NCI-H128 (cell line): ENCODE results near the gene SLC13A2.
"Not testable (repeated sequence)": the region's sequence is repeated elsewhere in the genome, so short reads cannot be mapped to it uniquely, and the experiment has no call there.

ENCODE experiments used
- DNase-seq: peaks from one replicate; lab custom pipeline; 2025; ENCODE audit not compliant: unreplicated experiment; lab: John Stamatoyannopoulos, UW

Gene SLC13A2, protein sequence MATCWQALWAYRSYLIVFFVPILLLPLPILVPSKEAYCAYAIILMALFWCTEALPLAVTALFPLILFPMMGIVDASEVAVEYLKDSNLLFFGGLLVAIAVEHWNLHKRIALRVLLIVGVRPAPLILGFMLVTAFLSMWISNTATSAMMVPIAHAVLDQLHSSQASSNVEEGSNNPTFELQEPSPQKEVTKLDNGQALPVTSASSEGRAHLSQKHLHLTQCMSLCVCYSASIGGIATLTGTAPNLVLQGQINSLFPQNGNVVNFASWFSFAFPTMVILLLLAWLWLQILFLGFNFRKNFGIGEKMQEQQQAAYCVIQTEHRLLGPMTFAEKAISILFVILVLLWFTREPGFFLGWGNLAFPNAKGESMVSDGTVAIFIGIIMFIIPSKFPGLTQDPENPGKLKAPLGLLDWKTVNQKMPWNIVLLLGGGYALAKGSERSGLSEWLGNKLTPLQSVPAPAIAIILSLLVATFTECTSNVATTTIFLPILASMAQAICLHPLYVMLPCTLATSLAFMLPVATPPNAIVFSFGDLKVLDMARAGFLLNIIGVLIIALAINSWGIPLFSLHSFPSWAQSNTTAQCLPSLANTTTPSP

DNA sequence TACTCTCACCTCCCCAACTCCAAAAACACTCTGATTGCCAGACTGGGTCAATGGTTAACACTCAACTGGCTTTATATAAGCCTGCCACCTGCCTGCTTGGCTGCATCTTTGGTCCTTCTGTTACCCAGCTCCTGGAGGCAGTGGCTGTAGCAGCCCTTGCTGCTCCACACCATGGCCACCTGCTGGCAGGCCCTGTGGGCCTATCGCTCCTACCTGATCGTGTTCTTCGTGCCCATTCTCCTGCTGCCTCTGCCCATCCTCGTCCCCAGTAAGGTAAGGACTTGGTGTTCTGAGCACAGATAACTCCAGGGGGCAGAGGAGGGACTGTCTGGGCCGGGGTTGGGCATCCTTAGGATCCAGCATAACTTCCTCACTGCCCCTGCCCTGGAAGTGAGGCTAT, at the start of gene SLC13A2:
SLC13A2 (plus strand) TSS at position 103 of the 400 bp plus-strand sequence; CDS start at position 172, 69 bp downstream.
- DNase-seq: no peak

DNA sequence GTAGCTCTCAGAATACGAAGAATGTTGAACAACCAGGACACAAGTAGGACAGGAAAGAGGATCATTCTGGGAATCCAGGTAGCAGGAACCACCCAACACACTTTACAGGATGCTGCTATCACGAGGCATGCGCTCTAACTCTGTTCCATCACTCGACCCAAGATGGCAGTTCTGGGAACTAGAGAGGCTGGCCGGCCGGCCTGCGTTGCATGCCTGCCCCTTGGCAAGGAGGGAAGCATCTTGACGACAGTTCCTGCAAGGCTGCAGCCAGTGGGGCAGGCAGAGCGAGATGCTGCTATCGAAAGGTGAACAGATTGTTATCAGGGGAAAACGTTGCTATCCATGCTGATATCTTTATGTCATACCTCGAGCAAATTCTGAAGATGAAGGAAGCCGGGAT, 48.2 kb upstream of the SLC13A2 start:
- DNase-seq: no peak

DNA sequence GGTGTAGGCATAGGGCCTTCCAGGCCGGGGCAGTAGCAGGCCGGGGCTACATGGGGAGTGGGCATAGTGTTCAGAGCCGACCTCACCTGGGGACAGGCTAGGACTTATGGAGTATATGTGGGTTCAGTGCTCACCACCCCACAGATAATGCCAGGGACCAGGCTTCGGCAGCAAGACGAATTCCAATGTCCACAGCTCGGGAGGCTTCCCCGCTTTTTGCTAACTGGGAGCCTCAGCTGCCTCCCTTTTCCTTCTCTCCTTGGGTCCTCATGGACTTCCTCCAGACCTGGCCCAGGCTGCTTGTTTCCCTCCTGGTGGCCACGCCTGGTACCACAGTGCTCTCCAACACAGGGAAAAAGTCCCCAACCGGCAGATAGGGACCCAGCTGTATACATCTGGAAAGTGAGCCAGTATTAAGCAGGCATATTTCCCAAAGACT, 47.3 kb upstream of the SLC13A2 start:
- no peak for DNase-seq

DNA sequence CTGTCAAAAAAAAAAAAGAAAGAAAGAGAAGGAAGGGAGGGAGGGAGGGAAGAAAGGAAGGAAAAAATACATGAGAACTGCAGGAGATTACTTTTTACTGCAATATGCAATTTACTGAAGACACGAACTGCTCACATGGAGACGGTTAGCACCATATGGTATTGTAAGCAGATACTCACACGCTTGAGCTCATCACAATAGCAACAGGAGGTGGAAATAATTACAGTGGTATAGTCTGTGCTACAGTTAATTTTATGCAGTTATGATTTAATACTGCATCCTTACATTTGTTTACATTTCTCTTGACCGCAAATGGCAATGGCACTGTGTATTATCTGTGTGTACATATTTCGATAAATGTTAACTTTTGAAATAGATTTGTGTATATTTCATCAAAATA, 46.1 kb upstream of the SLC13A2 start:
- no peak for DNase-seq

DNA sequence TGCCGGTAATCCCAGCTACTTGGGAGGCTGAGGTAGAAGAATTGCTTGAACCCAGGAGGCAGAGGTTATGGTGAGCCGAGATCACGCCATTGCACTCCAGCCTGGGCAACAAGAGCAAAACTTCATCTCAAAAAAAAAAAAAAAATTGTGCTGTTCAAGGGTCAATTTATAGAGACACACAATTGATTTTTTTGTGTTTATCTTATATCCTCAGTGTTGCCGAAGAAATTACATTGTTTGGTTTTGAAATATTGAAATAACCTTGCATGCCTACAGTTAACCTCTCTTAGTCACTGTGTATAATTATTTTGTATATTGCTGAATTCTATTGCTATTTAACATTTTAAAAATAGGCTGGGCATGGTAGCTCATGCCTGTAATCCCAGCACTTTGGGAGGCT, 45.5 kb upstream of the SLC13A2 start:
- not testable (repeated sequence) for DNase-seq

DNA sequence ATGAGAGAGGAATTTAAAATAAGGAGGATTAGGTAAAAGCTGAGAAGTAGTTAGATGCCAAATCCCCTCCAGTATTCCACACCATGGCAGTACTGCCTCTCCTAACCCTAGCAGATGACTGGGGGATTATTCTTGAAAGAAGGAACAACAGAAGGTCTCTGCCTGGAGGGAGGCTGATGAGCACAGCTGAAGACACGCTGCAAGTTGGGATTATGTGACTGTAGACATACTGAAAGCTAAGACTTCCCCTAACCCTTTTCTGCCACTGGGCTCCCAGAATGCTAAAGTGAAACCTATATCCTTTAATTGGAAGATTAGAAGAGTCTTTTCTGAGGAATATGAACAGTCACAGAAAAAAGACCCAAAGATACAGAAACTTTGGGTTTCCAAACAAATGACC, 39.7 kb upstream of the SLC13A2 start:
- DNase-seq: no peak

DNA sequence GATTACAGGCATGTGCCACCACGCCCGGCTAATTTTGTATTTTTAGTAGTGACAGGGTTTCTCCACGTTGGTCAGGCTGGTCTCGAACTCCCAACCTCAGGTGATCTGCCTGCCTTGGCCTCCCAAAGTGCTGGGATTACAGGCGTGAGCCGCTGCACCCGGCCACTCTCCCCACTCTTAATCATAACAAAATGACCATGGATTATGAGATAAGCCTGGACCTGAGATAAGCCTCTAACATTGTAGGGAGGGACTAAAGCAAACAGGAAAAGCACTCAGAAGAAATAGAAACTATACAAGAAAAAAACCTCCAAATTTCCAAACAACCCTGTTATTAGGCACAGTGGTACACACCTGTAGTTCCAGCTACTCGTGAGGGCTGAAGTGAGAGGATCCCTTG, 39.1 kb upstream of the SLC13A2 start:
- not testable (repeated sequence) for DNase-seq

DNA sequence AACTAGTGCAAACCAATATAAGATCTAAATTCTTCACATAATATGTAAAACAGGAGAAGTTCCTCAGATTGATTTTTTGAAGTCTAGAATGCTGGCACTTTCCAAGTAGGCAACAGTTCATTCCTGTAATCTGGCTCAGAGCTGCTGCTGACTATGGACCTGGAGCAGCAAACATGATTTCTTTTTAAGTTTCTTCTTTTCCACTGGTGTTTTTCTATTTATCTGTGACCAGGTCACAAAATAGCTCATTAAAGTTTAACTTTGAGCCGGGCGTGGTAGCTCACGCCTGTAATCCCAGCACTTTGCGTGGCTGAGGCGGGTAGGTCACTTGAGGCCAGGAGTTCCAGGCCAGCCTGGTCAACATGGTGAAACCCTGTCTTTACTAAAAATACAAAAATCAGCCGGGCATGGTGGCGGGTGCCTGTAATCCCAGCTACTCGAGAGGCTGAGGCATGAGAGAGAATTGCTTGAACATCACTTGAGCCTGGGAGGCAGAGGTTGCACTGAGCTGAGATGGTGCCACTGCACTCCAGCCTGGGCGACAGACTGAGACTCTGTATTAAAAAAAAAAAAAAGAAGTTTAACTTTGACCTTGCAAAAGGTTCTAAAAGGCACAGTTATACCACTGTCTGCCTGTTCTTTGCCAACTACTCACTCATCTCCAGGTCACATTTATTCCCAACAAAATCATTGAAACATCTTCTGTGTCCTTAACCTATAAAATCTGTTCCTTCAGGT, 29.4 kb upstream of the SLC13A2 start:
- DNase-seq: no peak

DNA sequence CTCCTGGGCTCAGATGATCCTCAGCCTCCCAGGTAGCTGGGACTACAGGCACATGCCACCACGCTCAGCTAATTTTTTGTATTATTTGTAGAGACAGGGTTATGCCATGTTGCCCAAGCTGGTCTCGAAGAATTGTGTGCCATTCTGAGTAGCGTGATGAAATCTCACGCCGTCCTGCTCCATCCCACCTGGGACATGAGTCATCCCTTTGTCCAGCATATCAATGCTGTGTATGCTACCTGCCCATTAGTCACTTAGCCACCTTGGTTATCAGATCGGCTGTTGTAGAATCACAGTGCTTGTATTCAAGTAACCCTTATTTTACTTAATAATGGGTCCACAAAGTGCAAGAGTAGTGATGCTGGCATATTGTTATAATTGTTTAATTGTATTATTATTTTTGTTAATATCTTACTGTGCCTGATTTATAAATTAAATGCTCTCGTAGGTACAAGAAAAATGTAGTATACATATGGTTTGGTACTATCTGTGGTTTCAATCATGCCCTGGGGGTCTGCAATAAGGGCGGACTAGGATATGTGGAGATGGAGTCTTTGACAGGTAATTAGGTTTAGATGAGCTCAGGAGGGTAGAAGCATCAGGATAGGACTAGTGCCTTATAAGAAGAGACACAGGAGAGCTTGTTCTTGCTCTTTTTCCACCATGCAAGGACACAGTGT, 26.6 kb upstream of the SLC13A2 start:
- no peak for DNase-seq

DNA sequence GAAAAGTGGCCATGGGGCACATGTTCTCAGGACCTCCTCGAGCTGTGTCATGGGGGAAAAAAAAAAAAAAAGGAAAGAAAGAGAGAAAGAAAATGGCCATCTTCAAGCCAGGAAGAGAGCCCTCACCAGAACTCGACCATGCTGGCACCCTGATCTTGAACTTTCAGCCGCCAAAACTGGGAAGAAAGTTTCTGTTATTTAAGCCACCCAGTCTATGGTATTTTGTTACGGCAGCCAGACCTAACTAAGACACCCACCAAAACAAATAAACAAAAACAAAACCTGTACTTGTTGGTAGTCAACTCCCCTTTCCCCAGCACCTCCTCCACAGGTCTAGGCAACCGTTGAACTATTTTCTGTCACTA, 26.1 kb upstream of the SLC13A2 start:
- no peak for DNase-seq

DNA sequence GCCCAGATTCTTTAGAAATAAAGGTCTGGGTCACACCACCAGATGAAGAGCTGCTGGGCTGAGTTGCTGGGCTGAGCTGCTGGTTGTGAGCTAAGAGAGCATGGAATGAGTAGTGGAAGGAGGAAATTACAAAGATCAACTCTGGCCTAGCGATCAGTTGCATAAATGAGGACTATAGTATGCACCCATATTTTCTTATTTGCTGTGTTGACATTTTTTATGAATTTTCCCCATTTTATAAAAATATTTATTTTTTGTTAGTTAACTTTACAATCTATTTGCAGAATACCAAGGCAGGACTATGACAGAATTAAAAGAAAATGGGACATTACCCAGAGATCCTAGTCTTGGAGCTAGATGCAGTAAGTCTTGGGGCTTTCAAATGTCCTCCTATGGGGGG, 23.6 kb upstream of the SLC13A2 start:
- no peak for DNase-seq

DNA sequence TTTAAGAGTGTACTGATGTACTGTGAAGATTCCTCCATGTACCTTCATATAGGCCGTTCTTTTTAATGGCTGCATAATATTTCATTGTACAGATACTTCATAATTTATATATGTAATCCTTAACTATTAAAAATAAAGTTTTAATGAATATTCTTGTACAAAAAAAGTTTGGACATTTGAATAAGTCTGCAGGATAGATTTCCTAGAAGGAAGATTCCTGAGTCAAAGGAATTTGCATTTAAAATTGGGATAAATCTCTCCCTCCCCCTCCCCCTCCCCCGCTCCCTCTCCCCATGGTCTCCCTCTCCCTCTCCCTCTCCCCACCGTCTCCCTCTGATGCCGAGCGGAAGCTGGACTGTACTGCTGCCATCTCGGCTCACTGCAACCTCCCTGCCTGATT, 15.6 kb upstream of the SLC13A2 start:
- no peak for DNase-seq

DNA sequence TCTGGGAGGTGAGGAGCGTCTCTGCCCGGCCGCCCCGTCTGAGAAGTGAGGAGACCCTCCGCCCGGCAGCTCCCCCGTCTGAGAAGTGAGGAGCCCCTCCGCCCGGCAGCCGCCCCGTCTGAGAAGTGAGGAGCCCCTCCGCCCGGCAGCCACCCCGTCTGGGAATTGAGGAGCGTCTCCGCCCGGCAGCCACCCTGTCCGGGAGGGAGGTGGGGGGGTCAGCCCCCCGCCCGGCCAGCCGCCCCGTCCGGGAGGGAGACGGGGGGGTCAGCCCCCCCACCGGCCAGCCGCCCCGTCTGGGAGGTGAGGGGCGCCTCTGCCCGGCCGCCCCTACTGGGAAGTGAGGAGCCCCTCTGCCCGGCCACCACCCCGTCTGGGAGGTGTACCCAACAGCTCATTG, 14.6 kb upstream of the SLC13A2 start:
- not testable (repeated sequence) for DNase-seq

DNA sequence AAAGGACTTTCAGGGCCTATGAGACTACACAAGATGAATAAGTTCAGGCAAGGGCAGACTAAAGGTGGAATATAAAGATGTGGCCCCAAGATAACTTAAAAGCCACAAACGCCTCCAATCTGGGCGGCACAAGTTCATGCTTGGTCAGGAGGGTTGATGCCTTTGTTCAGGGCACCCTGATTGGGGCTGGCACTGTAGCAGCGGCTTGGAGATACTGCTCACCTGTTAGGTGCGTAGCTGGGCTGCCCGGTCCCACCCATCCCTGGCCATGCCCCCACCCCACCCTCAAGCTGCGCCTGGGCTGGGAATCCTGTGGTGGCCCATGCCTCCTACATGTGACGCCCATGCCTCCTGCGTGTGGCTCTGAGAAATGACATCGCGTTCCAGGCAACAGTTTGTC, 12.5 kb upstream of the SLC13A2 start:
- no peak for DNase-seq

DNA sequence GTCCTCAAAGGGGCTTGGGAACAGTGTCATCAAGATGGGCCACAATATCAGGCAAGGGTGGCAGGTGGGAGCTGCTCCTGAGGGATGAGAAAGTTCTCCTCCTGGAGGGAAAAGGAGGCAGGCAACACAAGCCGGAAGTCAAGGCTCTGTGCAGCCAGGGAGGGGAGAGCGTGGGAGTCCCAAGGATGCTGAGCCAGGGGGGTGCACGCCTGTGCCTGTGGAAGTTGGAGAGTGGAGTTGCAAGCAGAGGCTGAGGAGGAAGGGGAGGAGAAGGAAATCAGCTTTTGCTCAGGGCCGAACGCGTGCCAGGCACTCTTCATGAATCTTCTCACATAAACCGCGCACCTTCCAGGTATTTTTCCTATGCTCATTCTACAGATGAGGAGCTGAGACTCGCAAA, 7.4 kb upstream of the SLC13A2 start:
- DNase-seq: no peak

DNA sequence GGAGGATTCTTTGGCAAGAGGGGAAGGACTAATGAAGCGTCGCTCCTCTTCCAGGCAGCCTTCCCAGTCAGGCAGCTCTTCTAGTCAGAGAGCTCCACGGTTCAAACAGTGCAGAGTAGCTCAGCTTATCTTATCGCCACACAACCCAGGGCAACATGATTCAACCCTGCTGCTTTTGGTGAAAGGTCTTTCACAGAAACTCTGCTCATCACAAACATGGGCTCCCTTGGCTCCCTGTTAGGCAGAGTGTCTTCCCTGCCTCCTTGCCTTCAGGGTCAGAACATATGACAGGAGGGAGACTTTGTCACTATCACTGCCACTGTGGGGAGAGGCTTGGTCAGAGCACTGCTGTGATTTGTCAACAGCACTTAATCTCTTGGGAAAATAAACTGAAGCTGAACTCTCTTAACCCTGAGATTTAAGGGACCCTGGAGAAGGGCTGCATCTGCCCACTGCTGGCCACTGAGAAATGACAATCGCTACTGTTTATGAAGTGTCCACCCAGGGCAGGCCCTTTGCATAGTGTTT, 6.9 kb upstream of the SLC13A2 start:
- DNase-seq: no peak

DNA sequence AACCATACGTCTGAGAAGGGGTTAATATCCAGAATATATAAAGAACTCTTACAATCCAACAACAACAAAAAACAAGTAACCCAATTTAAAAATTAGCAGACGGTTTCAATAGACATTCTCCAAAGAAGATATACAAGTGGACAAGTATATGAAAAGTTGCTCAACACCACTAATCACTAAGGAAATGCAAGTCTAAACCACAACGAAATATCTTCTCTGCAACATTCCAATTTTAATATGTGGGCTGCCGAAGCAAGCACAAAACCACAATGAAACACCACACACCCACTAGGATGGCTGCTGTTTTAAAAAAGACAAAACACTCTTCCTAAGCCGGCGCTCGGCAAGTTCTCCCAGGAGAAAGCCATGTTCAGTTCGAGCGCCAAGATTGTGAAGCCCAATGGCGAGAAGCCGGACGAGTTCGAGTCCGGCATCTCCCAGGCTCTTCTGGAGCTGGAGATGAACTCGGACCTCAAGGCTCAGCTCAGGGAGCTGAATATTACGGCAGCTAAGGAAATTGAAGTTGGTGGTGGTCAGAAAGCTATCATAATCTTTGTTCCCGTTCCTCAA, 5.9 kb upstream of the SLC13A2 start:
- no peak for DNase-seq

DNA sequence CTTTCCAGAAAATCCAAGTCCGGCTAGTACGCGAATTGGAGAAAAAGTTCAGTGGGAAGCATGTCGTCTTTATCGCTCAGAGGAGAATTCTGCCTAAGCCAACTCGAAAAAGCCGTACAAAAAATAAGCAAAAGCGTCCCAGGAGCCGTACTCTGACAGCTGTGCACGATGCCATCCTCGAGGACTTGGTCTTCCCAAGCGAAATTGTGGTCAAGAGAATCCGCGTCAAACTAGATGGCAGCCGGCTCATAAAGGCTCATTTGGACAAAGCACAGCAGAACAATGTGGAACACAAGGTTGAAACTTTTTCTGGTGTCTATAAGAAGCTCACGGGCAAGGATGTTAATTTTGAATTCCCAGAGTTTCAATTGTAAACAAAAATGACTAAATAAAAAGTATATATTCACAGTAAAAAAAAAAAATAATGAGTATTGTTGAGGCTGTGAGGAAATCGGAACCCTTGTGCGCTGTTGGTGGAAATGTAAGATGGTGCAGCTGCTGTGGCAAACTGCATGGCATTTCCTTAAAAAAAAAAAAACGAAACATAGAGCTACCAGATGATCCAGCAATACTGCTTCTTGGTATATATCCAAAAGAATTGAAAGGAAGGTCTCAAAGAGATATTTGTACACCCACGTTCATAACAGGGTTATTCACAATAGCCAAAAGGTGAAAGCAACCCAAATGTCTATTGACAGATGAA, 5.3 kb upstream of the SLC13A2 start:
- DNase-seq: not testable (repeated sequence)

DNA sequence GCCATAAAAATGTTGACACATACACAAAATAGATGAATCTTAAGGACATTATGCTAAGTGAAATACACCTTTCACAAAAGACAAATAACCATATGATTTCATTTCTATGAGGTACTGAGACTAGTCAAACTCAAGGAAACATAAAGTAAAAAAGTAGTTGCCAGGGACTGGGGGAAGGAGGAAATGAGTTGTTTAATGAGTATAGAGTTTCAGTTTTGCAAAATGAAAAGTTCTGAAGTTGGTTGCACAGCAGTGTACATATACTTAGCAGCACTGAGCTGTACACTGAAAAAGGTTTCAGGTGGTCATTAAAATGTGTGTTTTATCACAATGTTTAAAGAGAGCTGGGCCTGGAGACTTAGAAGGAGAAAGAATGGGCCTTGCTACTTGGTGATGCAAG, 4.7 kb upstream of the SLC13A2 start:
- no peak for DNase-seq

DNA sequence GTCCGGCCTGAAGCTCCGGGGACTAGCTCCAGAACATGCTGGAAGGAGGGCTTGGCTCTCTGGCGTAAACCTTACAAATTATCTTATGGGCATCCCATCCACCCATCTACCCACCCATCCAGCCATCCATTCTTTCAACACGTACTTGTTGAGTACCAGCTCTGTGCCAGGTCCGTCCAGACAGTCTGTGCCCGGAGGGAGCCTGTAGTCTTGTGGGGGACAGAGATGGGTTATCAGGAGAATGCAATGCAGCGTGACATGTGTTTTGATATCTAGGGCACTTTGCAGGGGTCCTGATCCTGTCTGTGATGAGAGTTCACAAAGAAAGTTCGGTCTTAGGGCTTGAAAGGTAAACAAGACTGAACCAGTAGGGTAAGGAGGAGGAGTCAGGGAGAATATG, 4.1 kb upstream of the SLC13A2 start:
- DNase-seq: no peak
